ENCODE results near the gene TNFRSF12A. TPM values are rescaled to one million over a fixed set of nuclear protein-coding genes. Genes with fewer than 3 reads are reported as not detected.

TNFRSF12A gene
- total and polyA plus RNA-seq, 9 of the 15 experiments (the other 6 are each of a cell fraction or from before 2014, with no cell fraction given): 0.41 to 61.8 (median 26.5) TPM

- FAIRE-seq (peak; percentile 29), ATAC-seq (peak; percentile 69)
- peak overlapping the region; percentile 23; the same call in 1 of the 2 replicates for H3K4me3 ChIP-seq
- TF ChIP-seq TEAD4 (IDR thresholded peaks at IDR 0.05; ENCODE audit: low read length): no peak
- TF ChIP-seq TEAD4 (CRISPR knock-in tag; IDR thresholded peaks at IDR 0.05; ENCODE audit: borderline replicate concordance): no peak
- TF ChIP-seq SMC3 (conservative IDR thresholded peaks at IDR 0.05; ENCODE audit: insufficient read depth, low read depth, low read length): 0 out of 2 replicates have a peak, but pooled peaks have one; percentile 1
- peak; percentile 80 to 83 for TF ChIP-seq NRF1 (conservative IDR thresholded peaks at IDR 0.05 in 1 of 2, IDR thresholded peaks at IDR 0.05 in 1 of 2)
- no peak for TF ChIP-seq MYC (IDR thresholded peaks at IDR 0.05; ENCODE audit: low read depth, low read length)
- no peak for TF ChIP-seq MYC (CRISPR knock-in tag; IDR thresholded peaks at IDR 0.05; ENCODE audit: borderline replicate concordance, low read depth)
- peak; percentile 50 for TF ChIP-seq BHLHE40 (IDR thresholded peaks at IDR 0.05; ENCODE audit: low read length)
- no peak for TF ChIP-seq JUN (IDR thresholded peaks at IDR 0.05; ENCODE audit: borderline replicate concordance, low read depth, low read length)
- TF ChIP-seq JUN (CRISPR knock-in tag; IDR thresholded peaks at IDR 0.05; ENCODE audit: borderline replicate concordance): no peak
- TF ChIP-seq UBTF (IDR thresholded peaks at IDR 0.05; ENCODE audit: borderline replicate concordance in 1 of 2, low read depth in 2 of 2, low read length in 2 of 2): 0 out of 4 replicates have a peak, but pooled peaks of 1 of the 2 experiments have one; percentile 57
- TF ChIP-seq RNF2 (IDR thresholded peaks at IDR 0.05): peak; percentile 23; the same call in 1 of the 2 replicates
- no peak for TF ChIP-seq CREB1 (IDR thresholded peaks at IDR 0.05)
- TF ChIP-seq CREB1 (CRISPR knock-in tag; IDR thresholded peaks at IDR 0.05): peak; percentile 20; the same call in 1 of the 2 replicates
- peak; percentile 69 for TF ChIP-seq POLR2G (IDR thresholded peaks at IDR 0.05; ENCODE audit: low read depth, low read length)
Observed at GRCh38 chr16:3029491-3030221, 9.5 kb downstream of the TNFRSF12A start.

More at GRCh38 chr16:3029491-3030221, 9.5 kb downstream of the TNFRSF12A start:
- Histone ChIP-seq H4K20me1 (replicated peaks; ENCODE audit: control insufficient read depth, insufficient read depth, low read length) (peaks cover 3% of the 10 kb centered on the region; the same call in 1 of the 2 replicates), H3K27ac (ENCODE audit: extremely low read depth, low read depth, low read length) (no peak overlapping the region), H3K36me3 (ENCODE audit: control insufficient read depth, insufficient read depth, low read length) (peaks cover 24% of the 10 kb centered on the region; the same call in 2 of the 3 replicates), H3K9me1 (ENCODE audit: control insufficient read depth, insufficient read depth, low read length) (no peaks in the 10 kb centered on the region), H3K27me3 (ENCODE audit: control insufficient read depth in 2 of 2, insufficient read depth in 2 of 2, low read length in 2 of 2) (peaks cover 20 to 51% of the 10 kb centered on the region in 2 experiments; a peak in 4 of 5 replicates), H3K9me3 (replicated peaks; ENCODE audit: control insufficient read depth, insufficient read depth, low read depth, low read length) (no peaks in the 10 kb centered on the region), H3K79me2 (ENCODE audit: control insufficient read depth, insufficient read depth, low read length) (peaks cover 5% of the 10 kb centered on the region; the same call in 1 of the 3 replicates), H3K4me2 (ENCODE audit: insufficient read depth, low read length) (peak overlapping the region; percentile 67), H3K9ac (ENCODE audit: insufficient read depth in 1 of 2, low read depth in 2 of 2, low read length in 2 of 2) (peak overlapping the region; percentile 40 to 89; a peak in 3 of 4 replicates), H2AFZ (ENCODE audit: low read depth, low read length) (peak overlapping the region; percentile 71), H3K4me1 (replicated peaks in 1 of 2; ENCODE audit: control insufficient read depth in 2 of 2, insufficient read depth in 2 of 2, low read length in 2 of 2) (peaks cover 15 to 62% of the 10 kb centered on the region in 2 experiments)
- WGBS (ENCODE audit: insufficient coverage, low coverage, missing lambda C conversion rate): 6% methylated on average over 54 of the region's 59 CpGs
- POLR2A ChIA-PET: interaction anchor here (0.6 to 2.2 kb wide), 6 partner anchors 7 to 120 kb away, joined by 3 to 13 read pairs (median 3); partner anchors contain the start of genes HCFC1R1, THOC6 and TNFRSF12A
- BruUV-seq (replicated peaks): no TSS peak
- intact Hi-C loops (cut with micrococcal nuclease) (loop anchor here (10.0 kb wide), 1 partner anchor 65 kb away; the partner anchor contains the start of genes KREMEN2 and PAQR4), in situ Hi-C loops (cut with MboI) (no loop called here)
- CTCF ChIA-PET (ENCODE audit: low intra/inter-chr PET ratio): no interaction called here
- peak; percentile 59 to 80 (median 62) for DNase-seq (ENCODE audit: extremely low read depth in 1 of 4, low spot score in 3 of 4)

Data from K562 (cell line).